Effector memory CD8-positive, alpha-beta T cell (primary cell): ENCODE measurements around the gene DOCK10.
A peak's percentile ranks its signal among the peaks of the same experiment; 100 is the strongest.

Experiments
- ATAC-seq: fragments of 150-1000 bp; cut with Tn5 transposase; replicated peaks from 2 replicates; pipeline ENCODE4 v1.10.0; 2021; ENCODE audit warnings: mild to moderate bottlenecking, moderate library complexity
- DNase-seq, 3 experiments: peaks; one replicate each; pipeline ENCODE4 v3.0.0; 2021
- H3K27ac Mint-ChIP-seq, 2 donors: one replicate each; pipeline ENCODE4 v1.8.0; 2022; ENCODE audit warnings: mild to moderate bottlenecking in 2 of 2, mixed read lengths in 2 of 2, moderate library complexity in 2 of 2
- H3K27me3 Mint-ChIP-seq, 2 donors: one replicate each; pipeline ENCODE4 v1.8.0; 2022; ENCODE audit warnings: mixed read lengths in 2 of 2
- H3K36me3 Mint-ChIP-seq: one replicate; pipeline ENCODE4 v1.8.0; 2022; ENCODE audit warnings: mild to moderate bottlenecking, moderate library complexity, mixed read lengths; ENCODE audit not compliant: insufficient read depth
- H3K4me1 Mint-ChIP-seq, 2 donors: one replicate each; pipeline ENCODE4 v1.8.0; 2022; ENCODE audit warnings: low read depth in 2 of 2, mixed read lengths in 2 of 2
- H3K4me3 Mint-ChIP-seq, 2 donors: one replicate each; pipeline ENCODE4 v1.8.0; 2022; ENCODE audit warnings: mild to moderate bottlenecking in 2 of 2, mixed read lengths in 2 of 2, moderate library complexity in 2 of 2
- H3K9me3 Mint-ChIP-seq, 2 donors: one replicate each; pipeline ENCODE4 v1.8.0; 2022; ENCODE audit warnings: mixed read lengths in 2 of 2

Gene DOCK10

GRCh38 chr2:224901121-224901676 lies 141.1 kb downstream of the DOCK10 start:
- peaks cover 18 to 27% of the 10 kb centered on the region in 2 donors for H3K4me1 Mint-ChIP-seq
- H3K9me3 Mint-ChIP-seq: no peaks in the 10 kb centered on the region
- DNase-seq: no peak
- no peaks in the 10 kb centered on the region for H3K27me3 Mint-ChIP-seq
- H3K27ac Mint-ChIP-seq: peak overlapping the region in 1 of 2 donors; percentile 52
- H3K4me3 Mint-ChIP-seq: no peak overlapping the region
- no peak for ATAC-seq
- H3K36me3 Mint-ChIP-seq: peaks cover 6% of the 10 kb centered on the region

- Mint-ChIP-seq H3K4me3 (peak overlapping the region in 1 of 2 donors; percentile 43), H3K4me1 (peaks cover 22 to 44% of the 10 kb centered on the region in 2 donors), H3K36me3 (peaks cover 52% of the 10 kb centered on the region), H3K9me3 (no peaks in the 10 kb centered on the region), H3K27me3 (no peaks in the 10 kb centered on the region), H3K27ac (peak overlapping the region; percentile 84 to 87)
- no peak for ATAC-seq
- no peak for DNase-seq
Measured at GRCh38 chr2:224895377-224895776, 146.9 kb downstream of the DOCK10 start.

- no peak for DNase-seq
- no peaks in the 10 kb centered on the region for H3K27me3 Mint-ChIP-seq
- peak overlapping the region; percentile 84 to 87 for H3K27ac Mint-ChIP-seq
- H3K36me3 Mint-ChIP-seq: peaks cover 58% of the 10 kb centered on the region
- H3K9me3 Mint-ChIP-seq: no peaks in the 10 kb centered on the region
- H3K4me1 Mint-ChIP-seq: peaks cover 25 to 50% of the 10 kb centered on the region in 2 donors
- peak overlapping the region; percentile 19 to 43 for H3K4me3 Mint-ChIP-seq
- peak; percentile 53 for ATAC-seq
Measured at GRCh38 chr2:224894356-224894755, 147.9 kb downstream of the DOCK10 start.

- Mint-ChIP-seq H3K4me1 (peaks cover 23 to 50% of the 10 kb centered on the region in 2 donors), H3K36me3 (peaks cover 62% of the 10 kb centered on the region)
- ATAC-seq: no peak
Measured at GRCh38 chr2:224893848-224894247, 148.4 kb downstream of the DOCK10 start.

GRCh38 chr2:224892574-224893204 lies 149.6 kb downstream of the DOCK10 start:
- ATAC-seq: no peak
- no peak for DNase-seq
- Mint-ChIP-seq H3K27ac (peak overlapping the region; percentile 79 to 87), H3K4me3 (no peak overlapping the region), H3K36me3 (peaks cover 63% of the 10 kb centered on the region), H3K4me1 (peaks cover 22 to 48% of the 10 kb centered on the region in 2 donors), H3K27me3 (no peaks in the 10 kb centered on the region), H3K9me3 (no peaks in the 10 kb centered on the region)

More at GRCh38 chr2:224893848-224894247, 148.4 kb downstream of the DOCK10 start:
- H3K27me3 Mint-ChIP-seq: no peaks in the 10 kb centered on the region
- peak overlapping the region; percentile 84 to 87 for H3K27ac Mint-ChIP-seq
- peak overlapping the region in 1 of 2 donors; percentile 43 for H3K4me3 Mint-ChIP-seq
- DNase-seq: no peak
- no peaks in the 10 kb centered on the region for H3K9me3 Mint-ChIP-seq

- no peaks in the 10 kb centered on the region for H3K27me3 Mint-ChIP-seq
- DNase-seq (no peak), ATAC-seq (no peak)
- peaks cover 69% of the 10 kb centered on the region for H3K36me3 Mint-ChIP-seq
- H3K4me1 Mint-ChIP-seq: peaks cover 26 to 57% of the 10 kb centered on the region in 2 donors
- no peaks in the 10 kb centered on the region for H3K9me3 Mint-ChIP-seq
- no peak overlapping the region for H3K4me3 Mint-ChIP-seq
- H3K27ac Mint-ChIP-seq: peak overlapping the region in 1 of 2 donors; percentile 52
Measured at GRCh38 chr2:224890372-224890771, 151.9 kb downstream of the DOCK10 start.

- no peak overlapping the region for H3K4me3 Mint-ChIP-seq
- no peak for DNase-seq
- H3K36me3 Mint-ChIP-seq: peaks cover 69% of the 10 kb centered on the region
- H3K9me3 Mint-ChIP-seq: no peaks in the 10 kb centered on the region
- peak overlapping the region in 1 of 2 donors; percentile 96 for H3K27ac Mint-ChIP-seq
- no peaks in the 10 kb centered on the region for H3K27me3 Mint-ChIP-seq
- H3K4me1 Mint-ChIP-seq: peaks cover 15 to 42% of the 10 kb centered on the region in 2 donors
- ATAC-seq: peak; percentile 60
Measured at GRCh38 chr2:224887141-224887540, 155.1 kb downstream of the DOCK10 start.

GRCh38 chr2:224885836-224886547 lies 156.3 kb downstream of the DOCK10 start:
- ATAC-seq: peak; percentile 41
- H3K27me3 Mint-ChIP-seq: no peaks in the 10 kb centered on the region
- DNase-seq: no peak
- peak overlapping the region; percentile 79 to 96 for H3K27ac Mint-ChIP-seq
- H3K4me3 Mint-ChIP-seq: no peak overlapping the region
- peaks cover 63% of the 10 kb centered on the region for H3K36me3 Mint-ChIP-seq
- no peaks in the 10 kb centered on the region for H3K9me3 Mint-ChIP-seq
- peaks cover 25 to 44% of the 10 kb centered on the region in 2 donors for H3K4me1 Mint-ChIP-seq

GRCh38 chr2:224885291-224885690 lies 157.0 kb downstream of the DOCK10 start:
- no peaks in the 10 kb centered on the region for H3K27me3 Mint-ChIP-seq
- peaks cover 23 to 38% of the 10 kb centered on the region in 2 donors for H3K4me1 Mint-ChIP-seq
- peak overlapping the region in 1 of 2 donors; percentile 96 for H3K27ac Mint-ChIP-seq
- H3K4me3 Mint-ChIP-seq: no peak overlapping the region
- ATAC-seq: no peak
- no peaks in the 10 kb centered on the region for H3K9me3 Mint-ChIP-seq
- peaks cover 69% of the 10 kb centered on the region for H3K36me3 Mint-ChIP-seq
- no peak for DNase-seq

- ATAC-seq (no peak), DNase-seq (no peak)
- Mint-ChIP-seq H3K9me3 (no peaks in the 10 kb centered on the region), H3K36me3 (peaks cover 72% of the 10 kb centered on the region), H3K4me3 (no peak overlapping the region), H3K27me3 (no peaks in the 10 kb centered on the region), H3K27ac (peak overlapping the region in 1 of 2 donors; percentile 26), H3K4me1 (peaks cover 20 to 32% of the 10 kb centered on the region in 2 donors)
Measured at GRCh38 chr2:224884188-224884587, 158.1 kb downstream of the DOCK10 start.

GRCh38 chr2:224883700-224884099 lies 158.6 kb downstream of the DOCK10 start:
- no peak for DNase-seq
- H3K36me3 Mint-ChIP-seq: peaks cover 72% of the 10 kb centered on the region
- no peak overlapping the region for H3K4me3 Mint-ChIP-seq

GRCh38 chr2:224883172-224883516 lies 159.1 kb downstream of the DOCK10 start:
- H3K9me3 Mint-ChIP-seq: no peaks in the 10 kb centered on the region
- no peaks in the 10 kb centered on the region for H3K27me3 Mint-ChIP-seq
- ATAC-seq (no peak), DNase-seq (no peak)
- peak overlapping the region; percentile 10 to 44 for H3K27ac Mint-ChIP-seq
- H3K4me3 Mint-ChIP-seq: no peak overlapping the region
- H3K36me3 Mint-ChIP-seq: peaks cover 67% of the 10 kb centered on the region
- peaks cover 15 to 28% of the 10 kb centered on the region in 2 donors for H3K4me1 Mint-ChIP-seq

More at GRCh38 chr2:224883700-224884099, 158.6 kb downstream of the DOCK10 start:
- Mint-ChIP-seq H3K27me3 (no peaks in the 10 kb centered on the region), H3K27ac (peak overlapping the region; percentile 26 to 44), H3K9me3 (no peaks in the 10 kb centered on the region), H3K4me1 (peaks cover 19 to 31% of the 10 kb centered on the region in 2 donors)
- ATAC-seq: no peak

- no peaks in the 10 kb centered on the region for H3K9me3 Mint-ChIP-seq
- peak overlapping the region; percentile 10 to 41 for H3K27ac Mint-ChIP-seq
- H3K27me3 Mint-ChIP-seq: no peaks in the 10 kb centered on the region
- H3K4me3 Mint-ChIP-seq: no peak overlapping the region
- DNase-seq (no peak), ATAC-seq (no peak)
- peaks cover 14 to 28% of the 10 kb centered on the region in 2 donors for H3K4me1 Mint-ChIP-seq
- peaks cover 73% of the 10 kb centered on the region for H3K36me3 Mint-ChIP-seq
Measured at GRCh38 chr2:224882291-224883171, 159.7 kb downstream of the DOCK10 start.
